Measurements from ENCODE around the gene PIK3AP1.
"Not testable (repeated sequence)": the region's sequence is repeated elsewhere in the genome, so short reads cannot be mapped to it uniquely, and the experiment has no call there.

PIK3AP1 gene

DNA sequence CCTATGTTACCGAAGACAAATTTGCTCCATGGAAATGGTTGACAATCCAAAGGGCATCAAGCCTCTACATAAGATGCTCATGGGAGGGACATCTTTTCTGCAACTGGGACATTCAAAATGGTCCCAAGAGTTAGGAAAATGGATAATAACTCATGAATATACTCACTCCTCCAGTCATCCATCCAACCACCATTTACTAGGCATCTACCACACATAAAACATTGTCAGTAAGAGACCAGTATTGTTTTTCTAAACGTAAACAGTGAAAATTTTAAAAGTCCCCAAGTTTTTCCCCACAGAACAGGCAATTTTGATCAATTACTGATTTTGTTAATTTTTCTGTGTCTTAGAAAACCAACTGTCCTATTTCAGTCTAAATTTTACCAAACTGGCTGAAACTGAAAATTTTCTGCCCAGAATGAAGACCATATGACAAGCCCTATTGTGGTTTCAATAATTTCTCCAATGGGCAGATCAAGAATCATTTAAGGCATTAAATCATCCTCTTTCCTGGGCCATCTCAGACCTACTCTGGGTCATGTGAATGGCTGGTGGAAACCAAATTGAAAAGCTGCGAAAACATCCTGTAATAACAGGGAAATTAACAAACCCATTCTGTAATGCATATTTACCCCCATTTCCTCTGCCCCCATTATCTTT lies 24.2 kb downstream of the PIK3AP1 start:
- DNase-seq = no peak

DNA sequence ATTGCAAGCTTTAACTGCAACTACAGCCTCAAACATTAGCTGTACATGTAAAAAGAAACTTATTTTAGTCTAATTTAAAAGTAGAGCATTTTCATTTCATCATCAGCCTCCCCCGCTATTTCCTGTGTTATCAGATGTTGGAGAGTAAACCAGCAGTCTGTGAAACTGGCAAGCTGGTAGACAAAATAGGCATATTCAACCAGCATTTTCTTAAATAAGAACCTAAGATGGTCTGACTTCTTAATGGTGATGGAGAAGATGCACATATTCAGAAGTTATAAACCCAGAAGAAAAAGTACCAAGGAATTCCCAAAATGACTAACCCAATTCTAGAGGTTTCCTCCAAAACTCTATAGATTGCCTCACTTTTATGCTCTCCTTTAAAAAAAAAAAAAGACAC lies 24.9 kb downstream of the PIK3AP1 start:
- DNase-seq = no peak

DNA sequence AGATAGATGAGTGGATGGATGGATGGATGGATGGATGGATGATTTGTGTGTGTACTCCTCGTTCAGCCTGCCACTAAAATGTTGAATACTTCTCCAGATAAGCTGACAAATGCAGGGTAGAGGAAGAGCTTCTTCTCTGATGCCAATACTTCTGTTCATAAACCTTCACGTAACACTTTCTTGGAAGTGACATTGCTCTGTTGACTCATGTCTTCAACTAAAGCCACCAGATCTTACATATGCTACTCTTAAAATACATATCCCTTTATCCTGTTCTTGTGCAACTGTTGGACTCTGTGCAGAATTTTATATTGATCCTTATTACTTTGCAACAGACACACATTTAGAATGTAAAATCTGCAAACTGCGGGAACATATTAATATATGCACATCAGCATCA lies 26.9 kb downstream of the PIK3AP1 start:
- no peak for DNase-seq

- DNase-seq = no peak
Observed at GRCh38 chr10:96692427-96692826, 27.9 kb downstream of the PIK3AP1 start.

GRCh38 chr10:96691761-96692160 lies 28.6 kb downstream of the PIK3AP1 start:
- no peak for DNase-seq

GRCh38 chr10:96690755-96691730 lies 29.3 kb downstream of the PIK3AP1 start:
- no peak for DNase-seq

DNA sequence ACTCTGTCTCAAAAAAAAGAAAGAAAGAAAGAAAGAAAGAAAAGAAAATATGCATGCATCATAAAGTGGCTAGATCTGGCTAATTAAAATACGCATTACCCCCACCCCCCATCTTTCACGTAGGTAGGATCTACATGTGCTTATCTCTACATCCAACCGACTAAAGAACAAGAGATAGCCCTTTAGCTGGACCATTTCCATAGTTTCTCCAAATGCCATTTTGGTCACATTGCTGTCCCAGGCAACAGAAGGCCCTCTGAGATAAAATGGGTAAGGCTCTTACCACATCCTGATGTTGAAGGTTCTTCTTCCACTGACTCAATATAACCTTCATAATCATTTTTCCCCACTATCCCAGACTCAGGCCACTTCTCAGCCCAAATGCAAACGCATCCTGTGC lies 31.5 kb downstream of the PIK3AP1 start:
- no peak for DNase-seq

GRCh38 chr10:96687317-96688012 lies 32.8 kb downstream of the PIK3AP1 start:
- DNase-seq = no peak

GRCh38 chr10:96686514-96686913 lies 33.8 kb downstream of the PIK3AP1 start:
- DNase-seq = no peak

- DNase-seq = no peak
Observed at GRCh38 chr10:96685306-96685705, 35.0 kb downstream of the PIK3AP1 start.

GRCh38 chr10:96684826-96685225 lies 35.5 kb downstream of the PIK3AP1 start:
- no peak for DNase-seq

GRCh38 chr10:96683710-96684109 lies 36.6 kb downstream of the PIK3AP1 start:
- no peak for DNase-seq

GRCh38 chr10:96683065-96683464 lies 37.2 kb downstream of the PIK3AP1 start:
- no peak for DNase-seq

- no peak for DNase-seq
Observed at GRCh38 chr10:96681524-96681923, 38.8 kb downstream of the PIK3AP1 start.

DNA sequence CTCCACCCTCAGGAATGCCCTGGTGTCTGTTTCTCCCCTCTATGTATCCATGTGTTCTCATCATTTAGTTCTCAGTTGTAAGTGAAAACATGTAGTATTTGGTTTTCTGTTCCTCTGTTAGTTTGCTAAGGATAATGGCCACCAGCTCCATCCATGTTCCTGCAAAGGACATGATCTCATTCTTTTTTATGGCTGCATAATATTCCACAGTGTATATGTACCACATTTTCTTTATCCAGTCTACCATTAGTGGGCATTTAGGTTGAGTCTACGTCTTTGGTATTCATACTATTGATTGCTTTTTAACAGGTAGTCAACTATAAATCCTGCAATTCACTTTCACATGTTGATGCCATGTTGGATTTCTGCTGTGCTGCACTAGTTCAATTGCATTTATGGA lies 39.9 kb downstream of the PIK3AP1 start:
- not testable (repeated sequence) for DNase-seq

DNA sequence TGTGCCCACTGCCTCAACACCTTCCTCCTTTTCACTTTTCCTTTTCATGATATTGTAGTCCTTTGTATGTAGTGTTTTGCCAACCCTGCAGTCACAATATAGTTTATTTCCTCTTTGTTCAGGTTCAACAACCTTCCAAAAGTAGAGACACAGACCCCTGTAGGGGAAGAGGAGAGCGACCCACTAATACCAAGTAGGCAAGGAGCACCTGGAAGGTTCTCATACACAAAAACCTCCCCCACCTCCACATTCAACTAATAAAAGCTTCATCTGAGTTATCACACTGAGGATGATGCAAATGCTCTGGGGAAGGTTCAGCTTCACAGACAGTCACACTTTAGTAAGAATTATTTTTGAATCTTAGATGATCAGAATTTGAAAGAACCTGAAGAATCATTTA lies 41.6 kb downstream of the PIK3AP1 start:
- no peak for DNase-seq

DNA sequence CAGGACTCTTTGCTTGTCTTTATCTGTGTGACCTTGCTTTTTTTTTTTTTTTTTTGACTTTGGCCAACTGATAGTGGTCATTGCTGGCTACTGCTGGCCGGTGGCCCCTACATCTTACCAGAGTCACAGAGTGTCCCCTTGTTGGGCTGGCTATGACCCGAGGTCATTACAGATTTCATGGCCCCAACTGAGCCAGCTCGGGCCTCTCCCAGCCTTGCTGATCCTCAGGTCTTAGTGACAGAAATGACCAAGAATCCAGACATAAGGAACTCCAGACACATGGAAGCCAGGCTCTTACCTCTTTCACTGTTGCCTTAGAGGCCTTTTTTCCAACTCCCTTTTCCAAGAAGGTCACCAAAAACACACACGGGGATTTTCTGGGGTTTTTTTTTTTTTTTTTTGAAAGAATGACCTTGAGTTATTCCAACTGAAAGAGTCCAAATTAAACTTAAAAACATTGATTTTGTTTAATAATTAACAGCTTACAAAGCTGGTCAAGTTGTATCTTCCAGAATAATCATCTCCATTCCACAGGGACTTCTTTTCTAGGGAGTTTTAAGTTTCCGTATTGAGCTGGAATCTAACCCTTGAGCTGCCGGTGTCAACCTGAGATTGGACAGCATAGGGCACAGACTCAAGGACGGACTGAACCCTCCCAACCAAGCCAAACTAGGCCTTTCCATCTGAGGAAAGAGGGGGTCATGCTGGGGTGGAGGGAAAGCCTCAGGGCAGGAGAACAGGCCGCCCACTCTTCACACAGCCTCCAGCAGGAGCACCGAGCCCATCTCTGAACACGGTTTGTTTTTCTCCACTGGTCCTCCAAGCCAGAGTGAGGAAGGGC lies 43.8 kb downstream of the PIK3AP1 start:
- DNase-seq = no peak

GRCh38 chr10:96675846-96676245 lies 44.5 kb downstream of the PIK3AP1 start:
- DNase-seq = no peak

DNA sequence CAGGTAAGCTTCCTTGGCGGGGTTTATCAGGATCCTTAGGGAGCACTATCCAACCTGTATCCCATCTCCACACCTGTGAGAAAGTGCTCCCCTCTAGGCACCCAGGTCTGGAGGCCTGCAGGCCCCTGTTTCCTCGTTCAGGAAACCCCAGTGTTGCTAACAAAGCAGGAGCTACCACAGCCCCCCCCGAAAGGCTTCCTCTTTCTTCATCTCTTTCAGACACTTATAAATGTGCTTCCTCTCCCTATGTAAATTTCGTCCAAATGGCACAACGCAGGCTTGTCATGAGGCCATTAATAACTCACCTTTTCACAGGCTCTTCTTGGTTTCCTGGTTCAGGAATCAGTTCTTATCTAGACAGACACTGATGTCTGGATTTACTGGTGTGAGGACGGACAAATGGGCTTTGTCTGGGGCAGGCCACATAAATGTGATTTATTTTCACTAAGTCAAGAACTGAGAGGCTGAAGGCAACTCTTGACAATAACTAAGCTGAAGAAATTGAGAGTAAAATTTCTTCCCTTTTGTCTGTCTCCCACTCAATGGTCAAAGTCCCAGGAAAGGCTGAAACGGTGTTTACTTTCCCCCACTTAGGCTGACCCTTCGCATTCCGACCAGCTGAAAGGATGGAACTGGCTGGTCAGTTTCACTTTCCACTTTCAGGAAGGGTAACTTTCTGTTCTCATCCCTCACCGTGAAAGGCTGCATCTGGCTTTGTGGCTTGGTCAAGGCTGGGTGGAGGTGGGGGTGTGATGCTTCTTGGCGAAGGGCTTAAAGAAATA lies 46.8 kb downstream of the PIK3AP1 start:
- no peak for DNase-seq

- DNase-seq = no peak
Observed at GRCh38 chr10:96672481-96673175, 47.7 kb downstream of the PIK3AP1 start.

GRCh38 chr10:96671211-96671890 lies 49.0 kb downstream of the PIK3AP1 start:
- no peak for DNase-seq
